OCI-LY1 (cell line): ENCODE results near the gene RASL12.

ENCODE experiments used
- H2AFZ ChIP-seq: fragments of 200-600 bp; sonication (generic), shearing (Covaris generic); 2 replicates; pipeline ENCODE4 v1.6.0; 2014; ENCODE audit warnings: antibody characterized with exemption, mild to moderate bottlenecking, low read length
- H3F3A ChIP-seq: fragments of 200-600 bp; sonication (generic), shearing (Covaris generic); 2 replicates; pipeline ENCODE4 v1.6.0; 2014; ENCODE audit warnings: mild to moderate bottlenecking, antibody characterized with exemption, low read length, moderate library complexity; ENCODE audit not compliant: insufficient read depth
- H3K27ac ChIP-seq: fragments of 200-600 bp; sonication (generic); 2 replicates; pipeline ENCODE4 v1.5.1; 2014; ENCODE audit warnings: low read length, mixed run types, mild to moderate bottlenecking, low read depth; ENCODE audit not compliant: poor library complexity, severe bottlenecking
- H3K27me3 ChIP-seq: fragments of 200-600 bp; sonication (generic); 2 replicates; pipeline ENCODE4 v1.6.0; 2014; ENCODE audit warnings: antibody characterized with exemption, mild to moderate bottlenecking, low read length, moderate library complexity; ENCODE audit not compliant: insufficient read depth
- H3K36me3 ChIP-seq: fragments of 200-600 bp; sonication (generic); 2 replicates; pipeline ENCODE4 v1.6.1; 2014; ENCODE audit warnings: mild to moderate bottlenecking, antibody characterized with exemption, low read length, moderate library complexity, mixed read lengths; ENCODE audit not compliant: insufficient read depth
- H3K4me1 ChIP-seq: fragments of 200-600 bp; sonication (generic); 2 replicates; pipeline ENCODE4 v1.5.1; 2014; ENCODE audit warnings: mild to moderate bottlenecking, low read length, moderate library complexity; ENCODE audit not compliant: insufficient read depth, severe bottlenecking
- H3K4me2 ChIP-seq: fragments of 200-600 bp; sonication (generic), shearing (Covaris generic); 2 replicates; pipeline ENCODE4 v1.6.1; 2014; ENCODE audit warnings: low read length
- H3K4me3 ChIP-seq: fragments of 200-600 bp; sonication (generic); 2 replicates; pipeline ENCODE4 v1.5.1; 2014; ENCODE audit warnings: low read length, low read depth, mild to moderate bottlenecking, mixed read lengths; ENCODE audit not compliant: poor library complexity, severe bottlenecking
- H3K79me2 ChIP-seq: fragments of 200-600 bp; shearing (Covaris generic); 2 replicates; pipeline ENCODE4 v1.6.1; 2016; ENCODE audit warnings: mixed run types, low read length, mixed read lengths; ENCODE audit not compliant: insufficient read depth
- H3K9ac ChIP-seq: fragments of 200-600 bp; sonication (generic), shearing (Covaris generic); 2 replicates; pipeline ENCODE4 v1.6.1; 2014; ENCODE audit warnings: mild to moderate bottlenecking, low read length, mixed read lengths
- H3K9me2 ChIP-seq: fragments of 200-600 bp; sonication (generic), shearing (Covaris generic); 2 replicates; pipeline ENCODE4 v1.6.1; 2014; ENCODE audit warnings: low read depth, mild to moderate bottlenecking, low read length, mixed read lengths
- H3K9me3 ChIP-seq: fragments of 200-600 bp; shearing (Covaris generic); 2 replicates; pipeline ENCODE4 v1.6.1; 2014; ENCODE audit warnings: low read length, mixed read lengths
- H4K20me1 ChIP-seq: fragments of 200-600 bp; sonication (generic), shearing (Covaris generic); 2 replicates; pipeline ENCODE4 v1.6.0; 2016; ENCODE audit warnings: mild to moderate bottlenecking, low read length; ENCODE audit not compliant: insufficient read depth
- EZH2 ChIP-seq: fragments of 200-600 bp; sonication (generic), shearing (Covaris generic); IDR thresholded peaks from 2 replicates; pipeline ENCODE4 v1.8.0; 2017; ENCODE audit warnings: borderline replicate concordance, mixed run types, mild to moderate bottlenecking, antibody characterized with exemption, low read length, moderate library complexity, mixed read lengths
- TF ChIP-seq, protein P1 (sequence below): fragments of 200-600 bp; sonication (generic), shearing (Covaris generic); IDR thresholded peaks from 2 replicates; pipeline ENCODE4 v1.5.1; 2017; ENCODE audit warnings: mild to moderate bottlenecking, antibody characterized with exemption, low read length, moderate library complexity, mixed read lengths

Gene RASL12

DNA sequence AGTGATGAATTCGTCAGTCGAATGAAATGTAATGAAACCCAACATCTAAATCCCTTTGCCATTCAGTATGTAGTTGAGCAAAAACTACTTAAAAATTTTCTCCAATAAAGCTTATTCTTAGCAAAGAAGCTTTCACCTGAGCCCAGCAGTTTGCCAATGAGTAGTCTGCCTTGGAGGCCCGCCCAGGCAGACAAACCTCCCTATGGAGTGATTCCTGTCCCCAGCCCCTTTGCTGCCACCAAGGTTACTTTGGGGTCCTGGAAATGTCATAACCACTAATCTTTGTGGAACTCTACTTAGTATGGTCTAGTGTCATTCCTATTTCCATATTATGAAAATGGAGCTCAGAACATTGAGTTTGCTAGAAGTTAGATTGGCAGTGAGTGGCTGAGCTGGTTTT, 35.1 kb upstream of the RASL12 start:
- no peaks in the 10 kb centered on the region for H3K79me2 ChIP-seq
- H3F3A ChIP-seq: no peaks in the 10 kb centered on the region
- TF ChIP-seq, protein P1, sequence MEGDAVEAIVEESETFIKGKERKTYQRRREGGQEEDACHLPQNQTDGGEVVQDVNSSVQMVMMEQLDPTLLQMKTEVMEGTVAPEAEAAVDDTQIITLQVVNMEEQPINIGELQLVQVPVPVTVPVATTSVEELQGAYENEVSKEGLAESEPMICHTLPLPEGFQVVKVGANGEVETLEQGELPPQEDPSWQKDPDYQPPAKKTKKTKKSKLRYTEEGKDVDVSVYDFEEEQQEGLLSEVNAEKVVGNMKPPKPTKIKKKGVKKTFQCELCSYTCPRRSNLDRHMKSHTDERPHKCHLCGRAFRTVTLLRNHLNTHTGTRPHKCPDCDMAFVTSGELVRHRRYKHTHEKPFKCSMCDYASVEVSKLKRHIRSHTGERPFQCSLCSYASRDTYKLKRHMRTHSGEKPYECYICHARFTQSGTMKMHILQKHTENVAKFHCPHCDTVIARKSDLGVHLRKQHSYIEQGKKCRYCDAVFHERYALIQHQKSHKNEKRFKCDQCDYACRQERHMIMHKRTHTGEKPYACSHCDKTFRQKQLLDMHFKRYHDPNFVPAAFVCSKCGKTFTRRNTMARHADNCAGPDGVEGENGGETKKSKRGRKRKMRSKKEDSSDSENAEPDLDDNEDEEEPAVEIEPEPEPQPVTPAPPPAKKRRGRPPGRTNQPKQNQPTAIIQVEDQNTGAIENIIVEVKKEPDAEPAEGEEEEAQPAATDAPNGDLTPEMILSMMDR: no peak
- no peak for TF ChIP-seq EZH2
- H3K4me2 ChIP-seq: no peak overlapping the region
- H3K4me3 ChIP-seq: no peak overlapping the region
- no peaks in the 10 kb centered on the region for H3K9me3 ChIP-seq
- H3K27ac ChIP-seq: no peak overlapping the region
- no peaks in the 10 kb centered on the region for H4K20me1 ChIP-seq
- H2AFZ ChIP-seq: no peak overlapping the region
- H3K36me3 ChIP-seq: peaks cover 31% of the 10 kb centered on the region; the same call in 1 of the 2 replicates
- H3K9ac ChIP-seq: no peak overlapping the region
- no peaks in the 10 kb centered on the region for H3K27me3 ChIP-seq
- H3K4me1 ChIP-seq: no peaks in the 10 kb centered on the region
- no peaks in the 10 kb centered on the region for H3K9me2 ChIP-seq

DNA sequence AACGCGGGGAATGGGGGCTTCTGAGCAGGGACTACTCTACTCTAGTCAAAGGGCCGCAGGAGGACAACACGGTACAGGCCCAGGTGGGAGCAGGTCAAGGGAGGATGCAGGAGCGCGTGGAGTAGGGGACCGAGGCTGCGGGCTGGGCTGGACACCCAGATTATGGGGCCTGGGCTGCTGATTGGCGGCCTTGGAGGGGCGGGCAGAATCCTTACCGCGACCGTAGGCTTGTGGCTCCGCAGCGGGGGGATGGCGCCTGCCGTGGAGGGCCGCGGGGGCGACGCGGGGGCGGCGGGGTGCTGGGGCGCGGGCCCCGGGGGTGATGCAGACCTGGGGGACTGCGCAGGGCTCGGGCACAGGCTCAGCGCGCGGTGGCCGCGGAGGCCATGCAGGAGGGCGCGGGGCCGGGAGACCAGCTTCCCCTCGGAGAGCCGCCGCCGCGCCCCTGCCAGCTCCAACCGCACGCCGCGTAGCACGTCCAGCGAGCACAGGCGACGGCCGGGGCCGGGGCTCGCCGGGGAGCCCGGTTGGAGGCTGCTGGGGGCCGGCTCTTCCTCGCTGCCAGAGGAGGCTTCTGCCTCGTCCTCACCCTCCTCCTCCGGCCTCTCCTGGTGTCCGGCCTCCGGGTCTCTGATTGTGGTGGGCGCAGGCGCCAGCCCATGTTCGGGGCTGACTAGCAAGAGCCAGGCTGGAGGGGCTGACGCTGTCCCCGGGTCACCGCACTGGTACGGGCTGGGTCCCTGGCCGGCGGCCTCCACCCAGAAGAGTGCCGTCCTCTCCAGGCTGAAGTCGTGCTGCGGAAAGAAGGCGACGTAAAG, 34.3 kb upstream of the RASL12 start:
- no peaks in the 10 kb centered on the region for H3K27me3 ChIP-seq
- no peak for TF ChIP-seq EZH2
- TF ChIP-seq, protein P1: no peak
- H3K4me3 ChIP-seq: no peak overlapping the region
- H3K9me2 ChIP-seq: no peaks in the 10 kb centered on the region
- no peaks in the 10 kb centered on the region for H3K4me1 ChIP-seq
- H3F3A ChIP-seq: no peaks in the 10 kb centered on the region
- H3K9me3 ChIP-seq: no peaks in the 10 kb centered on the region
- no peak overlapping the region for H3K9ac ChIP-seq
- no peak overlapping the region for H3K27ac ChIP-seq
- no peaks in the 10 kb centered on the region for H3K79me2 ChIP-seq
- no peaks in the 10 kb centered on the region for H4K20me1 ChIP-seq
- H3K36me3 ChIP-seq: peaks cover 33% of the 10 kb centered on the region; the same call in 1 of the 2 replicates
- H2AFZ ChIP-seq: no peak overlapping the region
- no peak overlapping the region for H3K4me2 ChIP-seq

DNA sequence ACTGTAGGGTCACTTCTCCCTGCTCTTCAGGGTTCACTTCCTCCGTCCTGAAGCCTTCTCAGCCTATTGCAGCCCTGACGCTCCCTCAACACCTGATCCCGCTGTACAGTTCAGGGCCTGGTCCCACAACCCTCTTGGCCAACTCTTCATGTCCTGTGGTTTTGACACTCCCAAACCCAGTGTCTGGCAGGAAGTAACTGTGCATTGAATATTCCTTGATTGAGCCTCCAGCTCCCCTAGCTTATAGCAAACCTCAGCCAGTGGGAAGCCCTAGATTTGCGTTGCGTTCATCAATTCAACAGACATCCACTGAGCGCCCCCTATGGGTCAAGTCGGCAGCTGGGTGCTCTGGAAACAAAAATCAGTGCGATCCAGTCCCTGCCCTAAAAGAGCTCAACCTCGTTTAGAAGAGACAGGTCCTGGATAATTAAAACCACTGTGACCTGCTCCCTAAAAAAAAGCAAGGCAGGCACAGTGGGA, 33.7 kb upstream of the RASL12 start:
- no peaks in the 10 kb centered on the region for H4K20me1 ChIP-seq
- H3F3A ChIP-seq: no peaks in the 10 kb centered on the region
- H3K9ac ChIP-seq: no peak overlapping the region
- peaks cover 33% of the 10 kb centered on the region; the same call in 1 of the 2 replicates for H3K36me3 ChIP-seq
- no peaks in the 10 kb centered on the region for H3K9me2 ChIP-seq
- H3K27me3 ChIP-seq: no peaks in the 10 kb centered on the region
- no peak for TF ChIP-seq EZH2
- TF ChIP-seq, protein P1: peak; percentile 92
- H3K4me1 ChIP-seq: no peaks in the 10 kb centered on the region
- no peaks in the 10 kb centered on the region for H3K79me2 ChIP-seq
- no peak overlapping the region for H3K27ac ChIP-seq
- H3K4me2 ChIP-seq: no peak overlapping the region
- H3K4me3 ChIP-seq: no peak overlapping the region
- H2AFZ ChIP-seq: no peak overlapping the region
- no peaks in the 10 kb centered on the region for H3K9me3 ChIP-seq
